Thymus (tissue), 11 donors: ENCODE measurements around the gene NEDD4L. TPM values are rescaled to one million over a fixed set of nuclear protein-coding genes. Genes with fewer than 3 reads are reported as not detected.

Source experiments
- DNase-seq, 9 donors: peaks; one replicate each; pipeline ENCODE4 v3.0.0-alpha.2; 2013; ENCODE audit warnings: low spot score in 9 of 9, low read depth in 6 of 9, missing footprints in 1 of 9
- H3K27ac ChIP-seq, 2 donors: one replicate each; pipeline ENCODE4 v1.5.1; 2013; ENCODE audit warnings: control low read depth in 1 of 2, low read depth in 1 of 2, low read length in 1 of 2, mild to moderate bottlenecking in 1 of 2, moderate library complexity in 1 of 2
- H3K27me3 ChIP-seq, 2 donors: one replicate each; pipeline ENCODE4 v1.5.1; 2013; ENCODE audit warnings: low read length in 1 of 2; ENCODE audit not compliant: control insufficient read depth in 2 of 2, insufficient read depth in 1 of 2
- H3K36me3 ChIP-seq, 2 donors: one replicate each; pipeline ENCODE4 v1.5.1; 2013; ENCODE audit warnings: low read length in 1 of 2, mild to moderate bottlenecking in 1 of 2, moderate library complexity in 1 of 2; ENCODE audit not compliant: control insufficient read depth in 2 of 2, insufficient read depth in 2 of 2
- H3K4me1 ChIP-seq, 2 donors: one replicate each; pipeline ENCODE4 v1.5.1; 2013; ENCODE audit warnings: low read length in 2 of 2; ENCODE audit not compliant: control insufficient read depth in 2 of 2, insufficient read depth in 2 of 2
- H3K4me3 ChIP-seq, 2 donors: one replicate each; pipeline ENCODE4 v1.5.1; 2013; ENCODE audit warnings: low read length in 2 of 2, control low read depth in 1 of 2, mild to moderate bottlenecking in 1 of 2
- H3K9me3 ChIP-seq, 2 donors: one replicate each; pipeline ENCODE4 v1.5.1; 2013; ENCODE audit warnings: low read length in 1 of 2, mild to moderate bottlenecking in 1 of 2; ENCODE audit not compliant: control insufficient read depth in 2 of 2, insufficient read depth in 1 of 2
- WGBS: extraction: QIAGEN DNeasy Blood & Tissue Kit; methylation state at CpG from one replicate; pipeline ENCODE4 v1.1.7; 2013; 5-methylcytosine and 5-hydroxymethylcytosine counted together
- polyA plus RNA-seq: library from polyadenylated mRNA; stranded (reverse); fragments of 200-250 nt; gene quantifications from one replicate; pipeline ENCODE4 v1.2.3, GENCODE V29; 2013
- total RNA-seq: library from RNA; stranded (reverse); fragments of 120-200 nt; gene quantifications from one replicate; pipeline ENCODE4 v1.2.4, GENCODE V29; 2013
- donor health status: healthy.

NEDD4L gene
- total and polyA plus RNA-seq, 2 donors, result 6.5 to 11.8 TPM

- no peak overlapping the region for H3K27ac ChIP-seq
Measured at GRCh38 chr18:58284699-58285448, 240.8 kb downstream of the NEDD4L start.

GRCh38 chr18:58285449-58286130 lies 241.6 kb downstream of the NEDD4L start:
- Histone ChIP-seq H3K27me3 (no peaks in the 10 kb centered on the region), H3K27ac (no peak overlapping the region), H3K4me1 (no peaks in the 10 kb centered on the region), H3K4me3 (no peak overlapping the region), H3K36me3 (no peaks in the 10 kb centered on the region), H3K9me3 (no peaks in the 10 kb centered on the region)
- no peak for DNase-seq
- WGBS, result 96% methylated on average over 4 of the region's 4 CpGs

More at GRCh38 chr18:58284699-58285448, 240.8 kb downstream of the NEDD4L start:
- Histone ChIP-seq H3K4me3 (no peak overlapping the region), H3K9me3 (no peaks in the 10 kb centered on the region), H3K27me3 (no peaks in the 10 kb centered on the region), H3K4me1 (no peaks in the 10 kb centered on the region), H3K36me3 (no peaks in the 10 kb centered on the region)
- 95% methylated on average over 6 of the region's 6 CpGs for WGBS
- no peak for DNase-seq

GRCh38 chr18:58286632-58287352 lies 242.8 kb downstream of the NEDD4L start:
- Histone ChIP-seq H3K9me3 (no peaks in the 10 kb centered on the region), H3K36me3 (no peaks in the 10 kb centered on the region), H3K4me3 (no peak overlapping the region), H3K27me3 (no peaks in the 10 kb centered on the region), H3K27ac (no peak overlapping the region), H3K4me1 (no peaks in the 10 kb centered on the region)
- WGBS, result 95% methylated on average over 4 of the region's 4 CpGs
- DNase-seq, result no peak

DNA sequence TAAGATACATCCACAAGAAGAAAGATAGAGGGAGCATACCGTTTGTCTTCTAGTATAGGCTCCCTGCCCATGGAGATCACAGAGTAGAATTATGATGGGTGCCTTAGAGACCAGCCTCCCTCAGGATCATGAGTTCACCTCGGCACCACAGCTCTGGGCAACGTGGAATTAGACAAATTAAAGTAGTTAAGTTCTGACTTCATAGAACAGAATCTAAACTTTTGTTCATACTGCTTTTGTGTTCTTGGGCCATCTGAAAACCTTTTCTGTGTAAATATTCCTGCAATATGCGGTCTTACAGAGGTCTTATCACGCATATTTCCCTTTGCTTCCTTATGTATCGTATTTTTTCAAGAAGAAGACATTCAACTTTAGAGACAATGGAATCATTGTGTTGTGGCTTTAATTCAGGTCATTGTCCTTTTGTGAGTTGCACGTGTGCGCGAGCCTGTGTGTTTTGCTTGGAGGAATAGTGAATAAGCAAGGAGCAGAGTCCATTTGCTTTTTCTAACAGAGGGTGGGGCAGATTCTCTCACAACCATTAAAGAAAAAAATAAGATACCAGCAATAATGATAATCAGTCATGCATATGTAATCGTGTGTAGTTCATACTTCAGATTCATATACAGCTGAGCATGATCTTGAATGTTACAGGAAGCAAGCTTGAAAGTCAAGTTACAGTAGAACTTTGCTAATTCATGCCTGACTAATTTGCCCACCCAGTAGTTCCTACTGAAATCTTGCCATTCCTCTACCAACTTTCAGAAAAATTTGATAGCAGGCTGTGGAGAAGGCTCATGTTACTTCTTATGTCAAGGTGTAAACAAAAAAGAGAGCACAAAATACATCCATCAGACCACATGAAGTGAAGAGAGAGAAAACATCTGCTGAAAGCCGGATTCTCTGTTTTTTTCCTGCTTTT lies 243.6 kb downstream of the NEDD4L start:
- no peak for DNase-seq
- H3K9me3 ChIP-seq, result no peaks in the 10 kb centered on the region
- no peak overlapping the region for H3K4me3 ChIP-seq
- H3K27me3 ChIP-seq, result no peaks in the 10 kb centered on the region
- WGBS, result 93% methylated on average over 11 of the region's 11 CpGs
- H3K27ac ChIP-seq, result no peak overlapping the region
- no peaks in the 10 kb centered on the region for H3K4me1 ChIP-seq
- H3K36me3 ChIP-seq, result no peaks in the 10 kb centered on the region

GRCh38 chr18:58288921-58289797 lies 245.1 kb downstream of the NEDD4L start:
- 90% methylated on average over 10 of the region's 10 CpGs for WGBS
- Histone ChIP-seq H3K9me3 (no peaks in the 10 kb centered on the region), H3K27me3 (no peaks in the 10 kb centered on the region), H3K27ac (no peak overlapping the region), H3K4me1 (no peaks in the 10 kb centered on the region), H3K36me3 (no peaks in the 10 kb centered on the region), H3K4me3 (no peak overlapping the region)
- no peak for DNase-seq

- Histone ChIP-seq H3K4me3 (no peak overlapping the region), H3K27me3 (no peaks in the 10 kb centered on the region), H3K9me3 (no peaks in the 10 kb centered on the region), H3K4me1 (no peaks in the 10 kb centered on the region), H3K36me3 (no peaks in the 10 kb centered on the region), H3K27ac (no peak overlapping the region)
- no peak for DNase-seq
- WGBS, result 95% methylated on average over 5 of the region's 5 CpGs
Measured at GRCh38 chr18:58290116-58290695, 246.2 kb downstream of the NEDD4L start.

DNA sequence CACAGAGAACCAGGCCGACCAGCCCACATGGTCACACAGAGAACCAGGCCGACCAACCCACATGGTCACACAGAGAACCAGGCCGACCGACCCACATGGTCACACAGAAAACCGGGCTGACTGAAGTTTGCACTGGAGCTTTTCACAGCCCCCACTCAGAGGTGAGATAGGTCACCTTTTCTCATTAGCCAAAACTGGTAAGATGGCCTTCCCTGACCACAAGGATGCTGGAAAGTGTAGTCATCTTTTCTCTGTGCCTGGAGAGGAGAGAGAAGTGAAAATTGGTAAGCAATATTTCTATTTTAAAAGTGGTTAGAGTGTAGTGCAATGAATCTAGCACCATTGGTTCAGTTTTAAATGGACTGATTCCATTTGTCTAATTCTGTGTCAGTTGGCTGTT lies 247.1 kb downstream of the NEDD4L start:
- no peak for DNase-seq
- no peaks in the 10 kb centered on the region for H3K9me3 ChIP-seq
- no peaks in the 10 kb centered on the region for H3K4me1 ChIP-seq
- no peak overlapping the region for H3K27ac ChIP-seq
- H3K27me3 ChIP-seq, result no peaks in the 10 kb centered on the region
- no peak overlapping the region for H3K4me3 ChIP-seq
- 97% methylated on average over 5 of the region's 5 CpGs for WGBS
- H3K36me3 ChIP-seq, result no peaks in the 10 kb centered on the region

- WGBS, result 84% methylated on average over 2 of the region's 2 CpGs
- H3K9me3 ChIP-seq, result no peaks in the 10 kb centered on the region
- no peaks in the 10 kb centered on the region for H3K27me3 ChIP-seq
- H3K27ac ChIP-seq, result no peak overlapping the region
- no peak overlapping the region for H3K4me3 ChIP-seq
- H3K36me3 ChIP-seq, result no peaks in the 10 kb centered on the region
- DNase-seq, result no peak
- H3K4me1 ChIP-seq, result no peaks in the 10 kb centered on the region
Measured at GRCh38 chr18:58292638-58293037, 248.6 kb downstream of the NEDD4L start.
